AG09319 (cell line): ENCODE measurements around the gene PPARGC1A.

Experiments
- DNase-seq: peaks from one replicate; pipeline ENCODE4 v3.0.0-alpha.2; 2010; ENCODE audit warnings: low read depth; ENCODE audit errors: extremely low read depth
- CTCF ChIP-seq: IDR thresholded peaks from 2 replicates; pipeline ENCODE4 v1.5.1; 2011; ENCODE audit warnings: low read depth, mild to moderate bottlenecking, inconsistent platforms, low read length, moderate library complexity

PPARGC1A gene

GRCh38 chr4:23911675-23912455, 22.0 kb upstream of the PPARGC1A start:
- TF ChIP-seq CTCF = no peak
- DNase-seq = no peak

- TF ChIP-seq CTCF = no peak
- no peak for DNase-seq
These were observed 19.8 kb upstream of the PPARGC1A start for GRCh38 chr4:23909671-23910070.

GRCh38 chr4:23906839-23907238, 17.0 kb upstream of the PPARGC1A start:
- TF ChIP-seq CTCF = no peak
- no peak for DNase-seq

- no peak for TF ChIP-seq CTCF
- no peak for DNase-seq
These were observed 14.8 kb upstream of the PPARGC1A start for GRCh38 chr4:23904639-23905071.

GRCh38 chr4:23903859-23904438, 14.1 kb upstream of the PPARGC1A start:
- TF ChIP-seq CTCF = no peak
- no peak for DNase-seq

- no peak for DNase-seq
- no peak for TF ChIP-seq CTCF
These were observed 12.5 kb upstream of the PPARGC1A start for GRCh38 chr4:23902222-23902804.

GRCh38 chr4:23900636-23901035, 10.8 kb upstream of the PPARGC1A start:
- no peak for DNase-seq
- TF ChIP-seq CTCF = no peak
